ENCODE data around the gene LPXN.
"Not testable (repeated sequence)": the region's sequence is repeated elsewhere in the genome, so short reads cannot be mapped to it uniquely, and the experiment has no call there.

Gene LPXN

DNA sequence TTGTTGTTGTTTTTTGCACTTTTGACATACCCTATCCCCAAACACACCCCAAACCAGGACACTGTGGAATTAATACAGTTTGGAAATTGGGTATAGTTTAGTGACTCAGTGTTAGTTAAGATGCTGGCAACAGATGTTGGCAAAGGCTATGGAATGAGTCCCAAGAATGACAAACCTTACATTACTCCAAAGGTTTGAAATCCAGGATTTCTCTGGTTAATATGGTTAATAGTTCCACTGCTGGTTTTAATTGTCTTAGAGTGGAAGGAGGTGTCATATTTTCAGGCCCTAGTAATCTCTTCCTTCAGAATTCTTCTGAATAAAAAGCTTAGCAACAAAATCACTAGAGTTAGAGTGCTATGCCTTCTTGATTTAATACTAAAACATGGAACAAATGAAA, 775 bp downstream of the LPXN start:
- Histone ChIP-seq H3K4me3 (replicated peaks; ENCODE audit: low read depth, low read length) (peak overlapping the region; percentile 96), H3K36me3 (ENCODE audit: control insufficient read depth, insufficient read depth, low read length) (peaks cover under 1% of the 10 kb centered on the region), H3K27me3 (replicated peaks; ENCODE audit: control insufficient read depth, insufficient read depth, low read length) (no peaks in the 10 kb centered on the region)
- TF ChIP-seq CTCF (IDR thresholded peaks at IDR 0.05; ENCODE audit: insufficient read depth, low read length, poor library complexity, severe bottlenecking), result no peak
- no peak for DNase-seq (ENCODE audit: extremely low read depth, insufficient read length)

DNA sequence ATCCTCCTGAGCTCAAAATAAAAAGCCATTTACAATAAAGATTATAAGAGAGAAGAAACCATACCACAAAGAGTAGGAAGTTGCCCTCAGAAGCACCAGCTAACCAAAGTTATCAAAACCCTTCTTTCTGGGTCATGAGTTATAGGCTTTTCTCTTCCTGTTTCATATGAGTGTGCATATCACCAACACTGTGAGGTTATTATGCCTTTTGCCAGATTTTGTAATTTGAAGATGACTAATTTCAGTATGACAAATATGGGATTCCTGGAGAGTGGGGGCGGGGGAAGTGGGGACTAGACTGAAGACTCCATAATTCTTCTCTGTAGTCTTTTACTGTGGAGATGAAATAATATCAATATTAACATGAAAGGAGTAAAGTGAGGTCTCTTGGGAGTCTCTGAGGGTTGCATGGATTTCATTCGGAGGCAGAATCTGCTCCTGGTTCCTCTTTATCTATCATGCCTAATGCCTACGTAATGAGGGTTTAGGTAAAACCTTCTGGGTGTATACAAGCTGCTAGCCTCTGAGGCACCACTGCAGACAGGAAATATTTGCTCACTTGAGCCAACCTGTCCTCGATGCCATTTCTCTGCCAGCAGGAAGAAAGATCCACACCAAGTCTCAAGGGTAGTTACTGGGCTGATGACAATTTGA, 2.1 kb downstream of the LPXN start:
- Histone ChIP-seq H3K36me3 (ENCODE audit: control insufficient read depth, insufficient read depth, low read length) (peaks cover 5% of the 10 kb centered on the region), H3K4me3 (replicated peaks; ENCODE audit: low read depth, low read length) (peak overlapping the region; percentile 96), H3K27me3 (replicated peaks; ENCODE audit: control insufficient read depth, insufficient read depth, low read length) (no peaks in the 10 kb centered on the region)
- TF ChIP-seq CTCF (IDR thresholded peaks at IDR 0.05; ENCODE audit: insufficient read depth, low read length, poor library complexity, severe bottlenecking), result no peak
- peak; percentile 58 for DNase-seq (ENCODE audit: extremely low read depth, insufficient read length)

GRCh38 chr11:58572906-58573305, 2.8 kb downstream of the LPXN start:
- DNase-seq (ENCODE audit: extremely low read depth, insufficient read length); H3K36me3 ChIP-seq (ENCODE audit: control insufficient read depth, insufficient read depth, low read length): not testable (repeated sequence)
- H3K4me3 ChIP-seq (replicated peaks; ENCODE audit: low read depth, low read length), result peak overlapping the region; percentile 96

GRCh38 chr11:58567889-58568512, 7.7 kb downstream of the LPXN start:
- Histone ChIP-seq H3K36me3 (ENCODE audit: control insufficient read depth, insufficient read depth, low read length) (peaks cover 12% of the 10 kb centered on the region), H3K27me3 (replicated peaks; ENCODE audit: control insufficient read depth, insufficient read depth, low read length) (no peaks in the 10 kb centered on the region), H3K4me3 (replicated peaks; ENCODE audit: low read depth, low read length) (no peak overlapping the region)
- DNase-seq (ENCODE audit: extremely low read depth, insufficient read length), result peak; percentile 41
- peak; percentile 77 for TF ChIP-seq CTCF (IDR thresholded peaks at IDR 0.05; ENCODE audit: insufficient read depth, low read length, poor library complexity, severe bottlenecking)

More at GRCh38 chr11:58572906-58573305, 2.8 kb downstream of the LPXN start:
- not testable (repeated sequence) for H3K27me3 ChIP-seq (replicated peaks; ENCODE audit: control insufficient read depth, insufficient read depth, low read length)

- Histone ChIP-seq H3K36me3 (ENCODE audit: control insufficient read depth, insufficient read depth, low read length) (peaks cover 14% of the 10 kb centered on the region), H3K27me3 (replicated peaks; ENCODE audit: control insufficient read depth, insufficient read depth, low read length) (no peaks in the 10 kb centered on the region), H3K4me3 (replicated peaks; ENCODE audit: low read depth, low read length) (no peak overlapping the region)
- TF ChIP-seq CTCF (IDR thresholded peaks at IDR 0.05; ENCODE audit: insufficient read depth, low read length, poor library complexity, severe bottlenecking), result no peak
- DNase-seq (ENCODE audit: extremely low read depth, insufficient read length), result no peak
Observed at GRCh38 chr11:58564231-58564630, 11.4 kb downstream of the LPXN start.

DNA sequence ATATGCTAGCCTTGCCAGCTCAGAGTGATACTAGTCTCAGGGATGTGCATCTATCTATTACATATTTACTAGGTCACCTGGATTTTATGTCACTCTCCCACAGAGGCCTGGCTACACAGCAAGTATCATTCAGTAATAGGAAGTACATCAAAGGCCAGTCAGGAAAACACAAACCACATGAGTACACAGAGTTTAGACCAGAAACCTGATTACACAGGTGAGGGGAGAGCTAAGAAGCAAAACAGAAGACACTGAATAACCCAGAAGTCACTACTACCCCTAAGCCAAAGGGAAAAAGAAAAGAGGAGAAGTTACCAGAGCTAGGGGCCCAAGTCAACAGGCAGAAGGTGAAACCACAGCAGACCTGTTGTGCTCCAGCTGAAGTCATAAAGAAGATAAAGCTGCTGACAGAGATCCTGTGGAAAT, 13.3 kb downstream of the LPXN start:
- Histone ChIP-seq H3K27me3 (replicated peaks; ENCODE audit: control insufficient read depth, insufficient read depth, low read length) (no peaks in the 10 kb centered on the region), H3K36me3 (ENCODE audit: control insufficient read depth, insufficient read depth, low read length) (peaks cover 17% of the 10 kb centered on the region), H3K4me3 (replicated peaks; ENCODE audit: low read depth, low read length) (no peak overlapping the region)
- DNase-seq (ENCODE audit: extremely low read depth, insufficient read length), result no peak
- TF ChIP-seq CTCF (IDR thresholded peaks at IDR 0.05; ENCODE audit: insufficient read depth, low read length, poor library complexity, severe bottlenecking), result no peak
